Measurements from ENCODE around the gene SRD5A1.
"Not testable (repeated sequence)": the region's sequence is repeated elsewhere in the genome, so short reads cannot be mapped to it uniquely, and the experiment has no call there.

The SRD5A1 gene

DNA sequence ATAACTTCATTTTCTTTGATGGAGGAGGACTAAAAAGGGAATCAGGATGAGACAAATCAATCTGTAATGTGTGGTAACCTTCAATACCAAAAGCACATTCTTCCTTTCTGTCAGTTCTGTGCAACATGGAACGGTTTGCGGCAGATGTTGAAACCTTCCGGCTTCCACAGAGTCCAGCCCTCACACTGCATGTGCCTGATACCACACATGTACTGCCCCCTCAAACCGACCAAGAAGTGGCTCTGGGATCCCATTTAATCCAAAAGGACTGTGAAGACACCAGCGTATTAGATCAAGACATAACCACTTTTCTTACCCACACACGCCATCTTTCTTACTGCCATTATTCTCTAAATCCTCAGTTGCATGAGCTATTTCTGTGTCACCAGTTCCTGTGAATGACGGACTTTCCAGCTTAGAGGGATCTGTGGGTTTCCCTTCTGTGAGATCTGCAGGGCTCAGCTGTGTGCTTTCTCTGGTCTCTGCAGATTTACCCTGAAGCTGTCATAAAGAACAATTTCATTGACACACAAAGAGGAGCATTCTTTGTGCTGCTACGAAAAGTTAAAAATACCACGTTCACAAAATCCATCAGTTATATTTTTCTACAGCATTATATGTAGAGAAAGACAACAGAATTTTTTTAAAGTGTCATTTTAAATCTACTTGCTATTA, 26.2 kb upstream of the SRD5A1 start:
- no peak for DNase-seq

DNA sequence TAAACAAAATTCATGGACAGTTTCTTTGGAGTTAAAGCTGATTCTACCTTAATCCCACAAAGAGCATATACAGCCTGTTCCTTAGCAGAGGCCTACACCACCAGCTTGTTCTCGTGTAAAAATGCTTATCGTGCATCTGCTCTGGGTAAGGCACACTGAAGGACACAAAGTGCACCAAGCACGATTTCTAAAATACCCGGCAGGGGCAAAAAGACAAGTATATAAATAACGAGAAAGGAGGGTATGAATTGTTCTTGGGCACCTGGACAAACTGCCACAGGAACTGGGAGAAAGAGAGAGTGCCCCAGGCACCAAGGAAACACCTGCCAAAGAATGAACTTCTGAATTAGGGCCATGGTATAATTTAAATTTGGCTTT, 25.7 kb upstream of the SRD5A1 start:
- DNase-seq: no peak

DNA sequence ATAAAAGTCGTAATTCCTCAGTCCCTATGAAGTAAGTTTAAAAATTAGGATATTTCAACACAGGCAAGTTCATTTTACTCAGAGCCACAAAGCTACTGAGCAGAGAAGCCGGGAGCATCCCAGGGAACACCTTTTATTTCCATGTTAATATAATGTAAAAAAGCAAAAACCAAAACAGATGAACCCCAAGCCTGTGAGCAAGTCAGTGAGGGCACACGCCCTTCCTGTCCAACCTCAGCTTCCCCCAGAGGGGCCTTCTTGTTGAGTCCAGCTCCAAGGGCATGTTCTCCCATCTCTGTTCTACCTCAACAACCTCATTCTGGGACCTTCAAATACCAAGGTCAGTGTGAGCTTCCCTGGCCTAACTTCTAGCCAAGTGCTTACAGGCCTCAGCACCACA, 25.2 kb upstream of the SRD5A1 start:
- DNase-seq: no peak

DNA sequence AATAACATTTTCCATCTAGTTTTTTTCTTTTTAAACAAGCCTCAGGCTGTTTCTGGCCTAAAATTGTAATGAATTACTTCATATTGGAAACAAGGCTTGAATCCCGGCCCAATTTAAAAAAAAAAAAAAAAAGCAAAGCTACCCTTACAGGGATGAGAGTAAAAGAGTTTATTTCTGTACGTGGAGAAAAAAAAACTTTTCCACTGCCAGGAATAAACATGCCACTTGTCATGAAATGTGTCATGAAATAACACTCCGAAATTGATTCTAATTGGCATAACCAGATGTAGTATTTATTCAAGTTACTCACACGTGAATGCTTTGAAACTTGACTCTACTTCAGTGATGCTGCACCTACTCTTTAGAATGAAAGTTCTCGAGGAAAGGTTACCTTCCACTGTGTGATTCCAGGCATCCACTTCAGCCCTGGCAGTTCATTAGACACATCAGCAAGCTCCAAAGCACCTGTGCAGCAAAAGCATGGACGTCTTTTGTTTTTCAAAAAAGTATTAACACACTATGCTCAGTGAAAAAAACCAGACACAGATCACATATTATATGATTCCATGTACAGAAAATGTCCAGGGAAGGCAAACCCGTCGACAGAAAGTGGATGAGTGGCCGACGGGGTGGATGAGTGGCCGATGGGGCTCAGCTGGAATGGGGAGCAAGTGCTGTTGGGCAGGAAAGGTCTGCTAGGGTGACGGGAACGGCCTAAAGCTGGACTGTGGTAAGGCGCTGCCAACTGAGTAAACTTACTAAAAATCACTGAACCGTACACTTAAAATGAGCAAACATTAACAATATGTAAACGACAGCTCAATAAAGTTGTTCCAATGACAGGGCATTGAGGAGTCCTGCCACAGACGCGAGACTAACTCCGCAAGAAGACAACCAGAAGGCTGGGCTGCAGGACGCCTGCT, 21.6 kb upstream of the SRD5A1 start:
- no peak for DNase-seq

DNA sequence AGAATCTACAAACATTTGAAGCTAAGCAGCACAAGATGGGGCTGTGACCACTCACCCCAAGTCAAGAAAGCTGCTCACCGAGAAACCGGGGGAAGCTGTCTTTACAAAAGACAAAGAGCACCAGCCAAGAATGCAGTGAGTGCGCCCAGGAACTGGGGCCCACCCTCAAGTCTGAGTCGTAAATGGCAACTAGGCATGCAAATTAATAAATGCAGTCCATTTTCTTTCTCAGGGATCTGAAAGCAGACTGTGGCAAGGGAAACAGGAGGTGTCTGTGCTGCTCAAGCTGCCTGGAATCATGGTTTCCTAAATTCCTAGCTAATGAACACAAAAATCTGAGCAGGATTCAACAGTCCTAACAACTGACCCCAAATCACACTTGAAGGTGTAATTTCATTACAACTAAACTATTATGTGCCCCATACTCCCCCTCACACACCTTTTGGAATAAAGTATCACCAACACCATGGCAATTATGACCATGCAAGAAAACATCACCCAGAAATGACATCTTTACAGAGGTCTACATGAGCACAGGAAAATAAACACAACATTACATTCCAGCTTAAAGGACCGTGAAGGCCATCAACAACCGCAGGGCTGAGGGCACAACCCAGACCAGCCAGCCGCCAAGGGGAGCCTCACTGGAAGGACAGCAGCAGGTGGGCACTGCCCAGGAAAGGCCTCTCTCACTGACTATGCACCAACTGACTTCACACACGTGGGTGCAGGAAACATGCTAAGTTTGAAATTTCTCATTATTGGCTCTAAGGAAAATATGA, 18.0 kb upstream of the SRD5A1 start:
- DNase-seq: no peak

DNA sequence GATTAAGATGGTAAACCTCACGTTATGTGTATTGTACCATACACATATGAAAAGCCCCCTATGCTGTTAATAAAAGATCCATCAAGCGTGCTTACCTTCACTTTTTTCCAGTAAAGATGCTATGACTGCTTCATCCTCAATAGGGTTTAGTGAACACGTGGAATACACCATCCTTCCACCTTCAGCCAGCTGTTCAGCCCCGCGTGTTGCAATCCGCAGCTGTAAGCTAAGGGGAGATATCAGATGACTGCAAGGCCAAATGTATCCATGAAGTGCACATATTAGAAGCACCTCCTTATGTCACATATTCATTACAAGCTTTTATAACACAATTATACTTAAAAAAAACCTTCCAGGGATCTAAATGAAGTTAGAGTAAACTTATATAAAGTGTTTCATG, 16.6 kb upstream of the SRD5A1 start:
- no peak for DNase-seq

DNA sequence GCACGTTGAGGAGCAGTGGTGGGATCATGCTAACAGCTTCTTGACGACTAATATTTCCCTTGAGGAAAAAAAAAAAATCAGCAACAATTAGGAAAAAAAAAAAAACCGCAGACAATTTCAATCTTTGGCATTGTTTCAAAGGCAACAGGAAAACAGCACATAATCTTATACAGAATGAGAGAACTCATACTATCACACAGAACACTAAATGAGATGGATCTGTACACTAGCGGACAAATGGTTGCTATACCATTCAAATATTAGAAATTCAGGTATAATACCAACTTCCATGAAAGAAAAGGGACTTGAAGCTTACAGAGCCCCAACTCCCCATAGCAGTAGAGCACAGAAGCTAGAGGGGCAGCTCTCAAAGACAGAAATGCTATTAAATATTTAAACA, 10.0 kb upstream of the SRD5A1 start:
- DNase-seq: no peak

DNA sequence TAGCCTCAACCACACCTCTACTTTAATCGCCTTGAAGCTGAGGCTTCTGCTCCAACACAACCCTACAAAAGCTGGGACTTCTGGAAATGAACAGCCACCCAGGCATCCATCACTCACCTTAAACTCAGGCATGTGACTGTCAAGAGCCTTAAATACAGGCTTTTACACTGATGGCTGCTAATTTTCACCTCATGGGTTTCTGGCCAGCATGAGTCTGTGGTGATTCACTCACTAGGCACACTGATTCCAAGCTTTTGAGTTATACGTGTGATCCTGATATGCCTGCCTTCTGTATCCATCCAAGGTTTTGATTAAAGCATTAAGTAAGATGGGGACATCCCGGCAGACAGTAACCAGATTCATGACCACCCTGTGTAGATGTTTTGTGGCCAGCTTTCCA, 9.3 kb upstream of the SRD5A1 start:
- no peak for DNase-seq

DNA sequence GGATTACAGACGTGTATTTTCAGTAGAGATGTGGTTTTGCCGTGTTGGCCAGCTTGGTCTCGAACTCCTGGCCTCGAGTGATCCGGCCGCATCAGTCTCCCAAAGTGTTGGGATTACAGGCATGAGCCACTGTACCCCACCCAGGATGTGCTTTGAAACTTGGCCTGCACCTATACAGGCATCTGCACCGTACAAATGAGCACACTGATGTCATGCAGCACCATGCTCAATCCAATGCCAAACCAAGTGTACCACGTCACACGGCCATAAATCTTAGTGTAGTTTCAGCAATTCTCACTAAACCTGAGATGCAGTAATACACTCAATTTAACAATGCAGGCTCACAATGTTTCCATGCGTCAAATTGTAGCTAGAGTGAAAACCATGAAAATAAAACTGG, 6.7 kb upstream of the SRD5A1 start:
- DNase-seq: no peak

DNA sequence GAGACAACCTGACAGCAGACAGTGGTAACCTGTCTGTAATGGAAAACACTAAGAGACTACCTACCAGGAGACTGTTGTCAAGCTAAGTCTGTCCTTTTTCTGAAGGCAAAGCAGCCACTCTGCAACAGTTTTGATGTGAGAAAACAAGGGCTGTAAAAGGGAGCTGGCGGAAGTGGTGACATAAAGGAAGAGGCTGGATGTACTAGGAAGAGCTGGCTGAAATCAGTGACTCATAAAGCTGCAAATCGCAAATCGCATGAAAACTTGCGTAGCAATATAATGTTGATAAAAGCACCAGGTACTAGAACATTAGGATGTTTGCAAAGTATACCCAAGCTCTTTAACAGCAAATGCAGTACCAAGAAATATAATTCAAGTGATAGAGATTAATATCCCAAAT, 1.8 kb upstream of the SRD5A1 start:
- DNase-seq: no peak

DNA sequence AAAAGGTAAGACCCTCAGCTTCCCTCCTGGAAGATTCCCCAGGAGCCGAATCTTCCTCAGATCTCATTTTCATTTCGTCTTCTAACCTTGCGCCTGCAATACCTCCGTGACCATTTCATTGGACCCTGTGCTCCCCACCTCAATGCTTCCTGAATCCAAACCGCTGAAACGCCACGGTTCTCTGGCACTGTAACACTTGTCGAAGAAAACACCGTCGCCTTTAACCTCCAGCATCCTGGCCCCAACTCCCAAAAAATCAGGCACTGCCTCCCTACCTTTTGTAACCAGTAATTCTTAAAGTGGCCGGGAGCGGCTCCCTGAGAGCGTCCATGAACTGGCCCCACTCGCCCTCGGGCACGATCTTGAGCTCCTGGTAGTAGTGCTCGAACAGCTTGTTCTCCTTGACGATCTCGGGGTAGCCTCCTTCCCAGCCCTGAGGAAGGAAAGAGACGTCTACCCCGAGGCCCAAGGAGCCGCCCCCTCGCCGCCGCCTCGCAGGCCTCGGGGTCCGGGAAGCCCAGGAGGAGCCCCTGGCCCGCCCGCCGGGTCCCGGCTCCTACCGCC, 834 bp upstream of the SRD5A1 start:
- no peak for DNase-seq

DNA sequence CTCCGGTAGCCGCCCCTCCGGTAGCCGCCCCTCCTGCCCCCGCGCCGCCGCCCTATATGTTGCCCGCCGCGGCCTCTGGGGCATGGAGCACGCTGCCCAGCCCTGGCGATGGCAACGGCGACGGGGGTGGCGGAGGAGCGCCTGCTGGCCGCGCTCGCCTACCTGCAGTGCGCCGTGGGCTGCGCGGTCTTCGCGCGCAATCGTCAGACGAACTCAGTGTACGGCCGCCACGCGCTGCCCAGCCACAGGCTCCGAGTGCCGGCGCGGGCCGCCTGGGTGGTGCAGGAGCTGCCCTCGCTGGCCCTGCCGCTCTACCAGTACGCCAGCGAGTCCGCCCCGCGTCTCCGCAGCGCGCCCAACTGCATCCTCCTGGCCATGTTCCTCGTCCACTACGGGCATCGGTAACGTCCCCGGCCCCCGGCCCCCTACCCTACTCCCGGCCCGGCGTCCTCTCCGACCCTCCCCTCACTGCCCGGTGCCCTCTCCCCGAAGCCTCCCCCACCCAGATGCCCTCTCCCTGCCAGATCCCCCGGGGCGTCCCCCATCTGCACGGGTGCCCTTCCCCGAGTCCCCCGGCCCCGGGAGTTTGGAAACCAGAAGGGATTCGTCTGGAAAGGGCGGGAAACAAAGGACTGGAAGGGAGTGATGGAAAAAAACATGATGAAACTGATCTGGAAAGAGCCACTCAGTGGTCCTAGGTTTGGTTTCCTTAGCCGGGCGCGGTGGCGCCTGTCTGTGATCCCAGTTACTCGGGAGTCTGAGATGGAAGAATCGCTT, 417 bp downstream of the SRD5A1 start:
- no peak for DNase-seq

DNA sequence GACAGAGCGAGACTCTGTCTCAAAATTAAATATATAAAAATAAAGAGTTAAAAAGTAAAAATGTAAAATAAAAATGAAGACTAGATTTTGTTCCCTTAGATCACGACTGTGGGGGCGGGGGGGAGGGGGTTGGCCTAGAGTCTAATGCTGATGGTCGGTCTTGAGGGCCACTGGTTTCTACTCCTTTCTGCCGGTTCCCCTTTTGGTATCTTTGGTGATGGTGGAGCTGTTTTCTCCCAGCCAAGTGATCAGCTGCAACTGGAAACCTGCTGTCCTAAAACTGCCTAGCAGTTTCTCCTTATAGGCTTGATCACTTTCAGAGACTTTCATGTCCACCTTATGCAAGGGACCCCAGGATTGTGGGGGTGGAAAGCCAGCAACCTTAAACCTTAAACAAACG, 1.1 kb downstream of the SRD5A1 start:
- no peak for DNase-seq

DNA sequence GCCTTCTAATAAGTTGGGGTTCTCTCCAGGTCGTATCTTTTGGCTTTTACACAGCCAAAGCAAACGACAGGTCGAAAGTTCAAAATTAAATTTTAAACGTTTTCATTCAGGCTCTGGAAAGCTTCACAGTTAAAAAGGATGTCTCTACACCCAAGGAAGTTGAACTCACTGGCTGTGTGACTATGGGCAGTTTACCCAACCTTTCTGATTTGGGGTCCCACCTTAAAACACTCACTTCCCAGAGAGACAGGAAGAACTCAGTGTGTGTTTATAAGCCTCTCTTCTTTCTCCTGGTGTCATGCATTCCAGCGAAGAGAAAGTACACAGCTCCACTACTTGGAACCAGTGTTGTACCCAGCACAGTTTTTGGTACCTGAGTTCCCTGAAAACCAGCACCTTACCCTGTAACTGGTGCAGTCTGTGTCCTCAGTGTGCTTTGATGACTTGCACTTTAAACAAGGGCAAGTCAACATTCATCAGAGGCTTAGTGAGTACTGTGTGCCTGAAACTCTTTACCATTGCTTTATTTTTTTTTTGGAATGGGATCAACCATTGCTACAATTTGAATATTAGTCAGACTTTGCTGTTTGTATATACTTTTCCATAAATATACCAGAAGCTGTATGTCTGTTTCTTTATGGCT, 1.7 kb downstream of the SRD5A1 start:
- DNase-seq: no peak

DNA sequence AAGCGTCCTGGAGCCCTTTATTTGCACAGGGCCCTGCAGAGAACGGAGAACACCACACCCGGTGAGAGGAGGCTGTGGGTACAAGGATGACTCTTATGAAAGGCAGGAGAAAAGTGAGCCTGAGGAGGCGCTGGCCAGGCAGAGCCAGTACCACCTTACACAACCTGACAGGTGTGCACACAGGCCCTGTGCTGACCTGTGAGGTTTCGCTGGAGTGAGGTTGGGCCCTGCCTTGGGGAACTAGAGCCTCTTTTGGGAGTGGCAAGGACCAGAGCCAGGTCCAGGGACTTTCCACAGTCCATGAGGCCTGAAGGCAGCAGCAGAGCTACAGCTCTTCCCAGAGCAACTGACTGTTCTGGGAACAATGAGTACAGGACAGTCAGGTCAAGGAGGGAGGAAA, 3.1 kb downstream of the SRD5A1 start:
- no peak for DNase-seq

DNA sequence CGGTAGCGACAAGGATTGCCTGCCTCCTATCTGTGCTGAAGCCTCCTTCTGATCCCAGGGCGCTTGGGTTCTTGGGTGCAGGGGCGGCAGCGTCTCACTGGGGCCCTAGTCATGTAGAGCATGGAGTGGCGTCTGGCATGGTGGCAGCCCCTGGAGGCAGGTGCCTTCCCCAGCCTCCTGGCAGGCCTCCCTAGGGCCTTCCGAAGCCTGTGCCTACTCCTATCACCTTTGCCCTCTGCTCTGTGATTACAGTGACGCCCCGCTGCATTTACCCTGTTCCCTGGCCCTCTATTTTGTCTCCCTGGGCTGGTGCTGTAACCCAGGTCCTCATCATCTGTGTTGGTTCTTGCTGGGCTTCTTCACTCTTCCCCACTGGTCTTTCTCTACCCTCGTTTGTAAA, 3.8 kb downstream of the SRD5A1 start:
- no peak for DNase-seq

DNA sequence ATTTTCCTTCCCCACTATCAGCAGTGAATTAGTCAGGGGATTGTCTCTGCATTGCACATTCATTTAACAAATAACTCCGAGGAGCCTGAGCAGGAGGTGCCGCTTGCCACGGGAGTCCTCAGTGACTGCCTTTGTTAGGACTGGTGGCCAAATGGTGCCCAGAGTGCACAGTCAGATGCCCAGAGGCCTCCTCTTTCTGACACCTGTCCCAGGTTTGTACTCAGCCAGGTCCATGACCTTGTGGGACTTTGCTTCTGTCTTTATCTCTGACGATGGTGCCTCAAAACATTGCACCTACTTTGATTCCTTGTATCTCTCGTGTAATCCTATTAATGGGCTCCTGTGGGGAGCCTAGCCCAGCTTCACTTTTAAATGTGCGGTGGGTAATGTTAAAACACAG, 4.3 kb downstream of the SRD5A1 start:
- no peak for DNase-seq

DNA sequence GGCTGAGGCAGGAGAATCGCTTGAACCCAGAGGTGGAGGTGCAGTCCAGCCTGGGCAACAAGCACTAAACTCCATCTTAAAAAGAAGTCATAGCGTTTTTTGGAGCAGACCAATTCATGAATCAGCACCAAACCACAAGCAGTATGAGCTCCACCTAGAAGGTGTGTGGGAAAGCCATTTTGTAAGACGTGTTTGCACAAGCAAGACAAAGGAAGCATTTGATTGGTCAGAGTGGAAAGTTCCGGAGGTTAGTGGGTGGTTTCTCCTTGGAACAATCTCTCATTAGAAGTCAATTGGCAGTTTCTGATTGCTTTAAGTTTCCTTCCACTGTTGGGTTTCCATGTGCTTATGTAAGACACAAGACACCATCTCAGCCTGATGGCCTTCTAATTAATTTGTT, 5.0 kb downstream of the SRD5A1 start:
- no peak for DNase-seq

DNA sequence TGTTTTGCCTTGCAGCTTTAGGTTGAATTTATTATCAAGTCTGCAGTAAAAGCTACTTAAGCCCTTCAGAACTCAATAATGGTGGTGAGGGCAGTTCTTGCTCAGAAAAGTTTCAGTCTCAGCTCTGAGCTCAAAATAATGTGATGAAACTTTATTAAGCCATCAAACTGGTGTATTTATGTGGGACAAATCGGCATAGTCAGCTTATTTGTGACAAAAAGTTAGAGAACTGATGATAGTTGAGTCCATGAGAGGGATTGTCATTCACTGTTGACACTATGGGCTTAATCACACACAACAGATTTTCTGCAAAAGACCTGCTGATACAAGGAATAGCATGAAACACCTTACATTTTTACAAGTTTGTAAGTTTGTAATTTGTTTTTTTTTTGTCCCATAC, 9.4 kb downstream of the SRD5A1 start:
- DNase-seq: no peak

DNA sequence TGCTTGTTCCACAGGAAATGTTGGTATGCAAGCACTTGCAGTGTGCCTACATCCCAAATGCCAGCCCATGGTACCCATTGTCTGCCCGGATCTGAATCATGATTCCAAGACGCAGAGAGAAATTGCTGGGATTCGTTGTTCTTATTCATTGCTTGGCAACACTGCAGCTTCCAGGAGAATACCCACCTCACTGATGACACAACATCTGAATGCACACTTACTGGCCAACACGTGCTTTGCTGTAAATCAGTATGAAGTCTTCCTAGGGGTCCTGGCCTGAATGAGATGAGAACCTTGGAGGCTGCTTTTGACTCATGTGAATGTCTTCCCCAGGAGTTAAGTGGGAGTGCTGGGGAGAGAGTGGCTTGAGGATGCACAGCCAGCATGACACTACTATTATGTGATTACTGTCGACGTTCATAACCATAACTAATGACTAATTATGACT, 11.6 kb downstream of the SRD5A1 start:
- DNase-seq: no peak

DNA sequence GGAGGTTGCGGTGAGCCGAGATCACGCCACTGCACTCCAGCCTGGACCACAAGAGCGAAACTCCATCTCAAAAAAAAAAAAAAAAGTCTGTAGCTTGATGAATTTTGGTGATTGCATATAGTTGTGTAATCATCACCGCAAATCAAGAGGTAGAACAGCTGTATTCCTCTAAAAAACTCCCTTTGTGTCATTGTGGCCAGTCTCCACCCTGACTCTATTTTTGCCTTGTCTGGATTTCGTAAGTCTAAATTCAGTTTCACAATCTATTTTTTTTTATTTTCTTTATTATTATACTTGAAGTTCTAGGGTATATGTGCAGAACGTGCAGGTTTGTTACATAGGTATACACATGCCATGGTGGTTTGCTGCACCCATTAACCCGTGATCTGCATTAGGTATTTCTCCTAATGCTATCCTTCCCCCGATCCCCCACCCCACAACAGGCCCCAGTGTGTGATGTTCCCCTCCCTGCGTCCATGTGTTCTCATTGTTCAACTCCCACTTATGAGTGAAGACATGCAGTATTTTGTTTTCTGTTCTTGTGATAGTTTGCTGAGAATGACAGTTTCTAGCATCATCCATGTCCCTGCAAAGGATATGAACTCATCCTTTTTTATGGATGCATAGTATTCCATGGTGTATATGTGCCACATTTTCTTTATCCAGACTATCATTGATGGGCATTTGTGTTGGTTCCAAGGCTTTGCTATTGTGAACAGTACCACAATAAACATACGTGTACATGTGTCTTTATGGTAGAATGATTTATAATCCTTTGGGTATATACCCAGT, 12.5 kb downstream of the SRD5A1 start:
- not testable (repeated sequence) for DNase-seq

Measured in activated effector memory CD4-positive, alpha-beta T cell treated with anti-CD3 and anti-CD28 coated beads, Interleukin-2, amount 50 U/mL, for 16 hours (primary cell).